Hepatic stellate cell (primary cell): ENCODE measurements around the gene MAST2.

Experiments
- DNase-seq: peaks from one replicate; pipeline ENCODE4 v3.0.0; 2011; ENCODE audit warnings: low spot score

MAST2 gene

DNA sequence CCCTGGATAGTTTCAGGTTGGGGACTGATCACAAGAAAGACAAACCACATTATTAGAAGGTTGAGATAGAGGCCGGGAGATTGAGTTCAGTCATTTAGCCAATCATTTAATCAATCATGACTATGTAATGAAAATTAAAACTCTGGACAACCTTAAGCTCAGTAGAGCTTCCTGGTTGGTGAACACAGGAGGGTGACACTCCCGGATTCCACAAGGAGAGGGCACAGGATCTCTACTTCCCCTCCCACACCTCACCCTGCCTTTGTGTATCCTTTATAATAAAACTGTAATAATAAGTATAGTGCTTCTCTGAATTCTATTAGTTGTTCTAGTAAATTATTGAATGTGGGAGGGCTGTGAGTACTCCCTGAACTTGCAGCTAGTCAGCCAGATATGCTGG is 178.9 kb downstream of the MAST2 start:
- DNase-seq: no peak

- no peak for DNase-seq
Measured at GRCh38 chr1:45983967-45984366, 180.6 kb downstream of the MAST2 start.

GRCh38 chr1:45987204-45987603 is 183.8 kb downstream of the MAST2 start:
- DNase-seq: no peak

GRCh38 chr1:45989249-45989648 is 185.8 kb downstream of the MAST2 start:
- no peak for DNase-seq

GRCh38 chr1:45994423-45994822 is 191.0 kb downstream of the MAST2 start:
- no peak for DNase-seq

DNA sequence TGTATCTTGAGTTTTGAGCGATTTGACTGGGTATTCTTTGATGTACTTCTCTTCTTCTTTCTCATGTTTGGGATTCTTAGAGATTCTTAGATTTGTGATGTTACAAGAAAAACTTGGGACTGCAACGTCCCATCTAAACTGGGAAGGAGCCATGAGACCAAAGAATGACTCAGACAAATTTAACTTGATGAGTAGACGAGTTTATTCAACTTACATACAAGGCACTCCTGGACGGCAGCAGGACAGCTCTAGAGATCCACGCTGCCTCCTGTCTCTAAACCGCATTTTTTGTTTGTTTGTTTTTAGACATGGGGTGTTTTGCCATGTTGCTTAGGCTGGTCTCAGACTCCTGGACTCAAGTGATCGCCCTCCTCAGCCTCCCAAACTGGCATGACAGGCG is 191.9 kb downstream of the MAST2 start:
- no peak for DNase-seq

DNA sequence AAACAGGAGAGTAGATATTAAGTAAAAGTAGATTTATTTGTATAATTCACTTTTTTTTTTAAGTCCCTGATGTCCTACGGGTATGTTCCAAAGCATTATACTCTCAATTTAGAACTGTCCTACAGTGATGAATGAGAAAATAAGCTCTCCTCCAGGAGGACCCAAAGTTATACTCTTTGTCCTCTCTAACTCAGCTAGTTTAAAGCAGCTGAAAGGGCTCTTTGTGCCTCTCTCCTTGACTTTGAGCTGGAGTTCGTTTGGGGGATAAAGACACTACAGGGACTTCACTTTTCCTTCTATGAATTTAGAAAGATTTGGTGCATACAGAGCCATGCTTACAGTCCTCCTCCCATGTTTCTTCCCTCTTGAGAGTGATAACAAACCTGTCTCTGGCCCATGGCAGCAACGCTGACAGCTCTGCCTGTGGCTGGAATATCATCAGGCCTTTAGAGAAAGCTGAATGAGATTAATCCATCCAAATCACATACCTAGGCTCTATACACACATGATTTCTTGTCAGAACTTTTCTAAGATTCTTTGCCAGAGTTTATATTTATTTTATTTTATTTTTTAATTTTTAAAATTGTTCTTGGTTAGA is 194.7 kb downstream of the MAST2 start:
- no peak for DNase-seq

- DNase-seq: no peak
Measured at GRCh38 chr1:45999507-45999906, 196.1 kb downstream of the MAST2 start.

GRCh38 chr1:46001081-46001785 is 197.8 kb downstream of the MAST2 start:
- DNase-seq: no peak

DNA sequence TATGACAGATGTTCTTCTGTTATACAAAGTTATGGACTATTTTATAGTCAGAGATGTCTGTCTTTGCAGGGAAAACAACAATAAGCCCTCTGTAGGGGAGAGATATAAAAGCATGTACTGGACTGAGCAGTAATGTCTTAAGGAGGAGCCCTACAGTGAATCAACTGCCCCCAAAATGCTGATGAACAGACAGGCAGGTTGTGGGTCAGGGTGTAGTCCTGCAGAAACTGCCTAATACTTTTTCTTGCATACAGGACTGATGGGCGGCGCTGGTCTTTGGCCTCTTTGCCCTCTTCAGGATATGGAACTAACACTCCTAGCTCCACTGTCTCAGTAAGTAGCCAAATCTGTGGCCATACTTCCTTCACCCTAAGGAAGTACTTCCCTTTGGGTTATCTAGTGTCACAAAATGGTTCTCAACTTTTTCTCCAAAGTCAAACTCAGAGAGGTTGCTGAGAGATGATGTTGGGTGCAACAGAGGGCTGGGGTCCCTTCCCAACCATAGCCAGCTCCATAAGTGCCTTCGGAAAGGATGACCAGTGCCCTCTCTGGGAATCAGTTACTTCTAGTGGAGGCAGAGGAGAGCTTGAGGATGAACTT is 199.2 kb downstream of the MAST2 start:
- DNase-seq: no peak

DNA sequence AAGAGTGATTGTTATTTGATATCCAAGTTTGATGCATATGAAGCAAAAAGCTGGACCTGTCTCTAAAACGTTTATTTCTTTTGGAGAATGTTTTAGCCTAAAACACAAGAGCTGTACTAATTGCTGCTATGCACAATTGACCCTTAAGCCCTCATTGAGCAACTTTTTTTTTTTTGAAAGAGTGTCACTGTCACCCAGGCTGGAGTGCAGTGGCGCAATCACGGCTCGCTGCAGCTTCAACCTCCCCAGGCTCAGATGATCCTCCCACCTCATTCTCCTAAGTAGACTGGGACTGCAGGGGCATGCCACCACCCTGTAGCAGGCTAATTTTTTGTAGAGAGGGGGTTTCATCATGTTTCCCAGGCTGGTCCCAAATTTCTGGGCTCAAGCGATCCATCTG is 199.9 kb downstream of the MAST2 start:
- DNase-seq: no peak

- no peak for DNase-seq
Measured at GRCh38 chr1:46004492-46004891, 201.1 kb downstream of the MAST2 start.

DNA sequence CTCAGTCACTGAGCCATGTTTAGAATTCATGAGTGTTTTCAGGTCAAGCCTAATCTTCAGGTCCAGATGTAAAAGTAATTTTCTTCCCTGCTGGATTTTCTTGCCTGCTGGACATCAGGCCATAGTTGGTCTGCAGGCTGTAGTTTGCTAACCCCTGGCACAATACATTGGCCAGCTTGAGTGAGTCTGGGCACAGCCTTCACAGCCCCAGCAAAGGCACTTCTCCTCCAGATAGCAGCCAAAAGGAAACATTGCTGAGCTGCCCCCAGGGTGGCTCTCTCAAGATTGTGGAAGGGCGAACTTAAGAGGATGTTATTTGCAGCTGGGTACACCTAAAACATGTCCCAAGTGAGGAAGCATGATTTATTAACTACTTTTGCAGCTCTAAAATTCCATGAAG is 202.2 kb downstream of the MAST2 start:
- DNase-seq: no peak

- DNase-seq: no peak
Measured at GRCh38 chr1:46008585-46008984, 205.2 kb downstream of the MAST2 start.

DNA sequence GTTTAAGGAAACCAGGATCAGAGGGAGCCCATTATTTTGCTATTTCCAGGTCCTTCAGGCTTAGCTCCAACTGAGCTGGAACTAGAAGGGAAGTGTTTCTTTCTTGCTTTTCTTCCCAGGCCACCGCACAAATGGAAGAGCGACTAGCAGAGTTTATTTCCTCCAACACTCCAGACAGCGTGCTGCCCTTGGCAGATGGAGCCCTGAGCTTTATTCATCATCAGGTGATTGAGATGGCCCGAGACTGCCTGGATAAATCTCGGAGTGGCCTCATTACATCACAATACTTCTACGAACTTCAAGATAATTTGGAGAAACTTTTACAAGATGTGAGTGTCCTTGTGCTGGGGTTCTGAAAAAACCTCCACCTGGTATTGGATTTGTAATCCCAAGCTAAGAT is 207.2 kb downstream of the MAST2 start:
- no peak for DNase-seq

DNA sequence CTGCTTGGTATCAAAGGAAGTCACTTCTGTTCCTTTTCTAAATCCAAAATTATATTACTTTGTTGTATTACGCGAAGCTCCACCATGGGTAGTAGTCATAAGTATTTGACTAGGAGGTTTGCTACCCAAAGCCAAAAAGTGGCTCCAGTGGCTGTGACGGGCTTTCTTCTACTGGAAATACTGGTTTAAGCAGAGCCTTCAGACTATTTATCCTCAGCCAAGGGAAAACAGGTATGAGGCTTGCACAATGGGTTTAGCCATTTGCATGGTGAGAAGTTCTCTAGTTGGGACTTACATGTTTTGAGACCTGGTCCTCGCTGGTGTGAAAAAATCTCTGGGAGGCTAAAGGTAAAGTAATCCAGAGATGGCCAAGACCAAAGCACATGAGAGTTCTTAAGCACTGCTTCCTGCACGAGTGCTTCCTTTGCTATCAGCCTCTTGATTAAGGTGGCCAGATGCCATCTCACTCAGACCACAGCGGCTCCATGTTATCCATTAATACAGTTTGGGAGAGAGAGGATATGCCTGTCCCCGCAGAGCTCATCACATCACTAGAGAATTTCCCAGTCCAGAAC is 207.8 kb downstream of the MAST2 start:
- DNase-seq: no peak

DNA sequence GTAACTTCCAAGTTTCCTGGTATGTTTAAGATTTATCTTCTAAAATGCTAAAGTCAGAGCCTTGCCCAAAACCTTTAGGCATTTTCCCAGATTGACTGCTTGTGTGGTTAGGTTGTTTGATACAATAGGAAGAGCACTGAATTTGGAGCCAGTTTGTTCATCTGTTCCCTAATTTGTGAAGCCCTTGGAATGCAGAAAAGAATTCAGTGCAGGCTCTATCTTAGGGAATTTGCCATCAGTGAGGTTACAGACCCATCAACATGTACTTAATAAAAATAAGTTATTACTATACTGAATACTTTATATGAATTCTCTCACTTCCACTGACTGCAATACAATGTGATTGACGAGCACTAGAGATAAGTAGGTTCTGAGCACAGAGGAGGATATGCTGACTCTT is 208.8 kb downstream of the MAST2 start:
- DNase-seq: no peak

- DNase-seq: no peak
Measured at GRCh38 chr1:46013581-46013980, 210.2 kb downstream of the MAST2 start.

DNA sequence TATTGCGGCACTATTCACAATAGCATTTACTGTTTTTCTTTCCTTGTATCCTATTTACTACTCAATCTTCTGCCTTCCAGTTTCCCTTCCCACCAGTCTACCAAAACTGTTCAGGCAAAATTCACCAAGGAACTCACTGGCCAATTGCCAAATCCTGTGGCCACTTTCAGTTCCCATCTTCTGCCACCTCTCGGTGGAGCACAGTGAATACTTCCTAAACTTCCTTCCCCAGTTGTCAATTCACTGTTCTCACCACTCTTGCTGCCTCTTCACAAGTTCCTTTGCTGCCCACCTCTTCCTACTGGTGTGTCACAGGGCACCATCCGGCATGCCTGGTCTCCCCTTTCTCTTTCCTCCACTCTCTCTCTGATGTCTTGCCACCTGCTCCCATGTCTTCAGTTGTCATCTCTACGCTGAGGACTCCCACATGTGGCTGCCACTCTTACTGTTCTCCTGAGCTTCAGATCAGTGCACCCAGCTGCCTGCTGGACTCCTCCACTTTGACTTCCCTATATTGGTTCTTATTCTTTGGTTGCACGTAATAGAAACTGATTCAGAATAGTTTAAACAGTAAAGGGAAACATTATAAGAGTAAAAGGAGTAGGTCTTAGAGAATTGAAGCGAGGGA is 214.6 kb downstream of the MAST2 start:
- no peak for DNase-seq

DNA sequence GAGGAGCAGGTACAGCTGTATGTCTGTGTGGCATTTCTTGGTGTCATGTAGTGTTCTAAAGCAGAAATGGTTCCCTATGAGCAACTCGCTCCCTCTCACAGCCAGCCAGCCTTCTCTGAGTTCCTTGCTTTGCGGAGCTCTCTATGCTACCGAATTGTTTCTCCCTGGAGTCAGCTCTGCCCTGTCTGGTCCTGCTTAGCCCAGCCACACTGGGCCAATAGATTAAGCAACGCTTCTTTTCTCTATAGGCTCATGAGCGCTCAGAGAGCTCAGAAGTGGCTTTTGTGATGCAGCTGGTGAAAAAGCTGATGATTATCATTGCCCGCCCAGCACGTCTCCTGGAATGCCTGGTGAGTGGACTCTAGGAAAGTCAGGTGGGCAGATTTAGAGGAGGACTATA is 215.9 kb downstream of the MAST2 start:
- DNase-seq: no peak

GRCh38 chr1:46020010-46020409 is 216.6 kb downstream of the MAST2 start:
- DNase-seq: no peak

DNA sequence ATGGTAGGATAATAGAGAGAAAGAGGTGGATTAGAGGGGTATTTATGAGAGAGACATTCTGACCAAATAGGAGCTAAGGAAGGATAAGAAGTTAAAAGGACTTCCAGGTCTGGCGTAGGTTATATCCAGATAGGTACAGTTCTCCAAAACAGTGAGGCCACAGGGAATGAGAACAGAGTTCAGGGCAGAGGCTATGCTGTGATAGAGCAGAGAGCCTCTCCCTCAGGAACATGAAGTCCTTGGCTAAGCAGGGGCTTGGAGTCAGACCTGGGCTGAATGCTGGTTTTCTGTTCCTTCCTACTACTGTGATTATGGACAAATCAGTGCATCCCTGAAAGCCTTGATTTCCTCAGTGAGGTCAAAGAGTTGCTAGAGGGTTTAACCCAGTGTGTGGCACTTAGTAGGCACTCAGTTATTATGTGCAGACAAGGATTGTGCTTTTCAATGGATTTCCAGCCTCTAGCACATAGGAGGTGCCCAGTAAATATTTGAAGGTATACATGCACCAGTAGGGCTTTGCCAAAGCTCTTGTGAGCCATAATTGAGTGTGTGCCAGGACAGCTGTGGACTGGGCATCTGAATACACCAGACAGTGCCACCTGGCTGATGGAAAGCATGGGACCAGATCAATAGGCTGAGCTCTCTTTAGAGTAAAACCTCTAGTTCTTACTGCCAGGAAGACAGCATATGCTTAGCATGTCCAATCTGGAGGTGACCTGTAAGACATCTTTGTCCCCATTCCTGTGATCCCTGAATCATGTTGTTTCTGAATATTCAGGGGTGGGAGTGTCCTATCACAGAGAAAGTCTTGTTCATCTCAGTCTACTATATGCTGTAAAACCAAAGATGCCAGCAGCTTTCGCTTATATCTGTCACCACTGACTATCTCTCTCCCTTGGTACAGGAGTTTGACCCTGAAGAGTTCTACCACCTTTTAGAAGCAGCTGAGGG is 217.9 kb downstream of the MAST2 start:
- no peak for DNase-seq
